GM12873 (cell line): ENCODE results near the gene MOCS1.

Experiments
- TF ChIP-seq, protein P1 (sequence below): IDR thresholded peaks from 2 replicates; pipeline ENCODE4 v1.5.1; 2012; ENCODE audit warnings: low read depth, mild to moderate bottlenecking, moderate library complexity, low read length, control low read depth; ENCODE audit not compliant: insufficient read depth; ENCODE audit errors: missing control alignments

Gene MOCS1

DNA sequence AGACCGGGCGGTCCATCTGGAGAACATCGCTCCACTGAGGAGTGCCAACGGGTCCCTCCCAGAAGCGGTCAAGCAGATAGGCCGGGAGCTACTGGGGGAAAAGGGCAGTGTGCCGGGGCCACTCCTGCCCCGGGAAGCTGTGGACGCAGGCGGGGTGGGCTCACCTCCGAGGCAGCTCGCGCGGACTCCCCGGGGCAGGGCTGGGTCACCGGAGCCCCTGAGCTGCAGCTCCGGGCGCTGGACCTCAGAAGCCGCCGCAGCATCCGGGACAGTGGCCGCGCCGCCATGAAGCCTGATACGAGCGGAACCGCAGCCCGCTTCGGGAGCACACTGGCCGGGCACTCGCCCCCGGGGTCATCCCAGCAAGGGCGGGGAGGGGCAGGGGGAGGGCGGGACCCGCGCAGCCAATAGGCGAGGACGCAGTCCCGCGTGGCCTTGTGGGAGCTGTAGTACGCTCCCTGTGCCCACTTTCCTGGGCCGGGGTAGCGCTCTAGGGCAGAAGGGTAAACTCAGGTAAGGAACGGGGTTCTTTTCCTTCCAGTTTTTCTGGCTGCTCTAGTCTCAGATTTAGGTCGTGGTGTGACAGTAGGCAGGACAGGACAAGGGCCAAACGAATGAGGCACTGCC, at the start of gene MOCS1:
Gene MOCS1 (minus strand): TSS at position 332 of the 627 bp plus-strand sequence. CDS start 45 bp downstream, at position 287.
- TF ChIP-seq, protein P1, sequence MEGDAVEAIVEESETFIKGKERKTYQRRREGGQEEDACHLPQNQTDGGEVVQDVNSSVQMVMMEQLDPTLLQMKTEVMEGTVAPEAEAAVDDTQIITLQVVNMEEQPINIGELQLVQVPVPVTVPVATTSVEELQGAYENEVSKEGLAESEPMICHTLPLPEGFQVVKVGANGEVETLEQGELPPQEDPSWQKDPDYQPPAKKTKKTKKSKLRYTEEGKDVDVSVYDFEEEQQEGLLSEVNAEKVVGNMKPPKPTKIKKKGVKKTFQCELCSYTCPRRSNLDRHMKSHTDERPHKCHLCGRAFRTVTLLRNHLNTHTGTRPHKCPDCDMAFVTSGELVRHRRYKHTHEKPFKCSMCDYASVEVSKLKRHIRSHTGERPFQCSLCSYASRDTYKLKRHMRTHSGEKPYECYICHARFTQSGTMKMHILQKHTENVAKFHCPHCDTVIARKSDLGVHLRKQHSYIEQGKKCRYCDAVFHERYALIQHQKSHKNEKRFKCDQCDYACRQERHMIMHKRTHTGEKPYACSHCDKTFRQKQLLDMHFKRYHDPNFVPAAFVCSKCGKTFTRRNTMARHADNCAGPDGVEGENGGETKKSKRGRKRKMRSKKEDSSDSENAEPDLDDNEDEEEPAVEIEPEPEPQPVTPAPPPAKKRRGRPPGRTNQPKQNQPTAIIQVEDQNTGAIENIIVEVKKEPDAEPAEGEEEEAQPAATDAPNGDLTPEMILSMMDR: no peak

DNA sequence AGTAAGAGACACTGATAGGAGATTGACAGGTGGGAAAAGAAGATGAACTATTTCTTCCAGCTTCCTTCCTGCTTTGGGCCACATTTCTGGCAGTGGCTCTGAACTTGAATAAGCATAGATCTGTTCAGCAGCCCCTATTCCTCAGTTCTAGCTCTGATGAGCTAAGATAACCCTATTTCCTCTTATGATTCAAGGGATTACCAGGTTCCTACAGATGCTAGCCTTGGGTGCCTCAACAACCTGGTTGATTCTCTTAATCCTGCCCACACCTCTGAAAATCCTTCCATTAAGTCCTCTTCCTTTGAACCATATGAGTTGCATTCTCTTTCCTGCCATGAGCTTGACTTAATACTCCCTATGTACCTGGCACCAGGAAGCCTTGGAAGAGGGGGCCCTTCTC, 49.8 kb upstream of the MOCS1 start:
- TF ChIP-seq, protein P1: no peak

DNA sequence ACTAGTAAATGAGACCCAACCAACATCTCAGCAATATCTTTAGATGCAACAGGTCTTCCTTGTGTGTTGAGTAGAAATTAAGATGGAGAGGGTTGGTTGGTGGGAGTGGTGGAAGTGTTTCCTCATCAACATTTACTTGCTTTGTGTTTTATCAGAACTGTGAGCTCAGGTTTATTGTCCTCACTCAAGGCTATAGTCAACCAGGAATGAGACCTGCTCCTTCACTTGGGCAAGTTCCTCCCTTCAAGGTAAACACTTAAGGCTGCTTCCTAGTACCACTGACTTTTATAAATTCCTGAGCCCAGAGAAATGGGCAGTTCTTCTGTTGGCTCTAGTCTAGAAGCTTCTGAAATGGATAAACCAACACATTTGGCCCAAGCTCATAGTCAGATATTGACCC, 48.9 kb upstream of the MOCS1 start:
- TF ChIP-seq, protein P1: no peak

DNA sequence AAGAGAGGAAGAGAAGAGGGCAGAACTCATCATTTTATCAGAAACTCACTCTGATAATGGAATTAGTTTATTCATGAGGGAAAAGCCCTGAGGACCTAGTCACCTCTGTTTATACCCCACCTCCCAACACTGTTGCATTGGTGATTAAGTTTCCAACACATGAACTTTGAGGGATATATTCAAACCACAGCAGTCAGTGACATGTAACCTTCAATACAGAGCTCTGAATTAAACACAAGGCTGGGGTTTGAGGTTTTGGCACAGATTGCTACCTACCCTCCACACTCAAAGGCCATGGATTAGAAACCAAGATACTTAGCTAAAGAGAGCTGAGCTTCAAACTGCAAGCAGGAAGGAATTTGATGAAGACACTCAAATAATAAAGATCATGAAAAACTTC, 48.5 kb upstream of the MOCS1 start:
- TF ChIP-seq, protein P1: no peak

DNA sequence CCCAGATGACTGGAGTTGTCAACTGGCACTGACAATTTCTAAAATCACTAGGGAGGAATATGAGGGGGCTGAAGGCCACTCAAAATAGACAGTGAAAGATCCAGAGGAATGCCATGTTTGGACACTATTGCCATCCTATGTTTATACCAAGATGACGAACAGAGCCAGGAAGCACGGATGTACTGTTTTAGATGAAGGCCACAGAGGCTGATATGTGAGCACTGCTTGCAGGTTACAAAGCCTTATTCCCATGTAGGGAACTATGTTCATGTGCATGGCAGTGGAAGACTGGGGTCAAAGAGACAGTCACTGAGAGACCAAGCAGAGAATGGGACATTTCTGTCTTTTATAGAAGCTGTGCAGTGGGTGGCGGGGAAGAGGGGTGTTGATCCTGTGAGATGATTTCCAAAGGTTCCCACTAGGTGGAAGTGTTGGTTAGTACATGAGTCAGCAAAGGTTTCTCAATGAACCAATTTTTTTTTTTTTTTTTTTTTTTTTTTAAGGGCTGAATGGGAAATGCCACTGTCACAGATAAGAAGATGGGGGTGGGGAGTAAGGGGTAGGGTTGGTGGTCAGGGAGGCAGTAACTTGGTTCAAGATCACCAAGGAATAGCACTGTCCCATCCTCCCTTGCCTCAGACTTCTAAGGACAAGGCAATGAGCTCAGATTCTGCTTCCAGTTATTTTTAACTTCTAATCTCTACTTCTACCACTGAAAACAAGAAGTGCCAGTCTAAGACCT, 46.7 kb upstream of the MOCS1 start:
- TF ChIP-seq, protein P1: peak; percentile 42

DNA sequence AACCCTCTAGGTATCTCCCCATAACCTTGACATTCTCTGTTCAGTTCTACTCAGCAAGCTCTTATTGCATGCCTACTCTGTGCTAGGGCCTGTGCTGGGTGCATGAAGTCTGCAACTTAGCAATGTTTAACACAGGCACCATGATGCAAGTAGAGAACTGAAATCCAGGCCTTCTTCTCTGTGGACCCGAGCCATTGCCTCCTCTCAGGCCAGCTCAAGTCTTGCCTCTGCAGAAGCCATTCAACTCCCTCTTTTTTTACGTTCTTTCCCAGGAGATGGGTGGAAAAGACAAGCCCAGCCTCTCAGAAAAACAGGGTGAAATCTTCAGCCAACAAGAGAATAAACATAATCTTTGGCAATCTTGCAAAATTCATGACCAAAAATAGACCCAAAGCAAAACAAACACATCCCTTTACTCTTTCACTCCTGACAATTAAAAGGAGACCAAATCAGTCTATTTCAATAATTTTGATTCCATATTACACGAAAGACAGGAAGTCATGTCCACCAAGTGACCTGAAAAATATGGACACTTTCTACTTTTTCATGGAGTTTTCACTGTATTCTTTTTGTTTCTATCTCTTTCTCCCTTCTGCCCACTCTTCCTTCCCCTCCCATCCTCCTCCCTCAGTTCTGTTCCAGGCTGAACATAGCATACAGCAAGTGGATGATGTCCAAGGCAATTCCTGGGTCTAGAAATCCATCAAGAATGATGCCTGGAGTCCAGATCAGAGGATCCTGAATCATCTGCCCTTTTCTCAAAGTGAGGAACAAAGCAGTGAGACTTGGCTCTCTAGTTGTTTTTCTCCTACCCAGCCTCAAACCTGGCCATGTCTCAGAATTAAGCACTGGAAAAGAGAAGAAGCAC, 45.4 kb upstream of the MOCS1 start:
- TF ChIP-seq, protein P1: no peak

DNA sequence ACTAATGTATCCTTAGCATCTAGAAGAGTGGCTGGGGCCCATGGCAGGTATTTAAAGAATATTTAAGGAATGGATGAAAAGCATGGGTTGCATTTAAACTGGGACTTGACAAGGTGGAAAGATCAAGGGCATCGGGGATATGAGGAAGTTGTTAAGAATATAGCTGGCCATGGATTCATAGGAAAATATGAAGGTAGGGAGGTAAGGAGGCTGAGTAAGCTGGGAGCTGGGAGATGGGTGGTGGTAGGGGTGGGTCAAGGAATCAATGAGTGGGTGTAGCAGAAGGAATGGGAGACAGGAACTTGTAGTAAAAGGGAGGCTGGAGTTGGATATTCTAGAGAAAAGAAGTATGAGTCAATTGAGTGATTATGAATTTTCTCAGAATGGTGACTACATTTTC, 44.0 kb upstream of the MOCS1 start:
- TF ChIP-seq, protein P1: no peak
